ENCODE results near the gene ZMYND15. TPM values are rescaled to one million over a fixed set of nuclear protein-coding genes. Genes with fewer than 3 reads are reported as not detected.

The ZMYND15 gene
- total RNA-seq, 3 donors from 2014 or later (not counting 1 experiment from before 2014, with no cell fraction given) = 0.52 to 3.5 (median 0.93) TPM

DNA sequence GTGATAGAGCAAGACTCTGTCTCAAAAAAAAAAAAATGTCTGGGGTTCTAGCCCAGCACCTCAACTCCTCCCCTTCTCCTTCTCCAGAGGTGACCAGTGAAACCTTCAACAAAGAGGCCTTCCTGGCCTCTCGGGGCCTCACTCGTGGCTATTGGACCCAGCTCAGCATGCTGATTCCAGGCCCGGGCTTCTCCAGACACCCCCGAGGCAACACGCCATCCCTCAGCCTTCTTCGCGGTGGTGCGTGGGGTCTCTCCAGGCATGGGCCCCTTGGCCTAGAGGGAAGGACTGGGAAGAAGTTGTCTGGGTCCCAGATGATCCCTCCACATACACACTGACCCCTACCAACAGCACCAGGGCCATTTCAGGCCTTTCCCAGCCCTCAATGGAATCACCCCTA, 3.6 kb downstream of the ZMYND15 start:
- intact Hi-C loops (cut with micrococcal nuclease) = no loop called here
- peaks cover 27% of the 10 kb centered on the region for H3K4me1 ChIP-seq (ENCODE audit: control insufficient read depth, insufficient read depth, low read length)
- no peaks in the 10 kb centered on the region for H3K36me3 Mint-ChIP-seq
- 86% methylated on average over 8 of the region's 8 CpGs for WGBS (ENCODE audit: insufficient coverage)
- peaks cover 21% of the 10 kb centered on the region for H3K27me3 ChIP-seq (ENCODE audit: control insufficient read depth, insufficient read depth, low read length)
- no peak overlapping the region for H3K27ac ChIP-seq (ENCODE audit: low read length)
- ATAC-seq (no peak), DNase-seq (no peak)
- H3K27me3 Mint-ChIP-seq (ENCODE audit: low read depth in 2 of 2) = peaks cover 24 to 57% of the 10 kb centered on the region in 2 donors
- H3K9me3 Mint-ChIP-seq = no peaks in the 10 kb centered on the region
- H3K4me1 Mint-ChIP-seq = peaks cover 22 to 36% of the 10 kb centered on the region in 2 donors
- no peak overlapping the region for H3K4me3 Mint-ChIP-seq
- H3K27ac Mint-ChIP-seq = no peak overlapping the region
- no peaks in the 10 kb centered on the region for H3K9me3 ChIP-seq (ENCODE audit: control insufficient read depth, insufficient read depth, low read length)
- no peaks in the 10 kb centered on the region for H3K36me3 ChIP-seq (ENCODE audit: control insufficient read depth, insufficient read depth, low read length)
- H3K4me3 ChIP-seq (ENCODE audit: low read length) = no peak overlapping the region
- TF ChIP-seq, protein P1, sequence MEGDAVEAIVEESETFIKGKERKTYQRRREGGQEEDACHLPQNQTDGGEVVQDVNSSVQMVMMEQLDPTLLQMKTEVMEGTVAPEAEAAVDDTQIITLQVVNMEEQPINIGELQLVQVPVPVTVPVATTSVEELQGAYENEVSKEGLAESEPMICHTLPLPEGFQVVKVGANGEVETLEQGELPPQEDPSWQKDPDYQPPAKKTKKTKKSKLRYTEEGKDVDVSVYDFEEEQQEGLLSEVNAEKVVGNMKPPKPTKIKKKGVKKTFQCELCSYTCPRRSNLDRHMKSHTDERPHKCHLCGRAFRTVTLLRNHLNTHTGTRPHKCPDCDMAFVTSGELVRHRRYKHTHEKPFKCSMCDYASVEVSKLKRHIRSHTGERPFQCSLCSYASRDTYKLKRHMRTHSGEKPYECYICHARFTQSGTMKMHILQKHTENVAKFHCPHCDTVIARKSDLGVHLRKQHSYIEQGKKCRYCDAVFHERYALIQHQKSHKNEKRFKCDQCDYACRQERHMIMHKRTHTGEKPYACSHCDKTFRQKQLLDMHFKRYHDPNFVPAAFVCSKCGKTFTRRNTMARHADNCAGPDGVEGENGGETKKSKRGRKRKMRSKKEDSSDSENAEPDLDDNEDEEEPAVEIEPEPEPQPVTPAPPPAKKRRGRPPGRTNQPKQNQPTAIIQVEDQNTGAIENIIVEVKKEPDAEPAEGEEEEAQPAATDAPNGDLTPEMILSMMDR (IDR thresholded peaks at IDR 0.05) = no peak

DNA sequence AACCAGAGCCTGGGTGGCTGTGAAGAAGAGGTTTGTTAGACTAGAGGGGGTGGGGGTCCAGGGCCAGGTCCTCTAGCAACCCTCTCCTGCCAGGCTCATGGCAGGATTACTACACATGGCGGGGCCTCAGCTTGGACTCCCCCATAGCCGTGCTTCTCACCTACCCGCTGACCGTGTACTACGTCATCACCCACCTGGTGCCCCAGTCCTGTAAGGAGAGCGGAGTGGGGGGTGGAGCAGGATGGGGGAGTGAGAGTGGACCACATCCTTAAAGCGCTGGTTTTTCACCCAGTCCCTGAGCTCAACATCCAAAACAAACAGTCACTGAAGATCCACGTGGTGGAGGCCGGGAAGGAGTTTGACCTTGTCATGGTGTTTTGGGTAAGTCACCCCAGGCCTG, 4.3 kb downstream of the ZMYND15 start:
- peaks cover 24 to 57% of the 10 kb centered on the region in 2 donors for H3K27me3 Mint-ChIP-seq (ENCODE audit: low read depth in 2 of 2)
- H3K36me3 ChIP-seq (ENCODE audit: control insufficient read depth, insufficient read depth, low read length) = no peaks in the 10 kb centered on the region
- intact Hi-C loops (cut with micrococcal nuclease) = no loop called here
- peaks cover 20 to 36% of the 10 kb centered on the region in 2 donors for H3K4me1 Mint-ChIP-seq
- no peak overlapping the region for H3K4me3 ChIP-seq (ENCODE audit: low read length)
- H3K27me3 ChIP-seq (ENCODE audit: control insufficient read depth, insufficient read depth, low read length) = peaks cover 19% of the 10 kb centered on the region
- H3K27ac Mint-ChIP-seq = no peak overlapping the region
- H3K27ac ChIP-seq (ENCODE audit: low read length) = no peak overlapping the region
- no peaks in the 10 kb centered on the region for H3K9me3 Mint-ChIP-seq
- peaks cover 25% of the 10 kb centered on the region for H3K4me1 ChIP-seq (ENCODE audit: control insufficient read depth, insufficient read depth, low read length)
- TF ChIP-seq, protein P1 (IDR thresholded peaks at IDR 0.05) = no peak
- no peaks in the 10 kb centered on the region for H3K9me3 ChIP-seq (ENCODE audit: control insufficient read depth, insufficient read depth, low read length)
- H3K4me3 Mint-ChIP-seq = no peak overlapping the region
- no peaks in the 10 kb centered on the region for H3K36me3 Mint-ChIP-seq
- DNase-seq (no peak), ATAC-seq (no peak)
- 91% methylated on average over 8 of the region's 9 CpGs for WGBS (ENCODE audit: insufficient coverage)

DNA sequence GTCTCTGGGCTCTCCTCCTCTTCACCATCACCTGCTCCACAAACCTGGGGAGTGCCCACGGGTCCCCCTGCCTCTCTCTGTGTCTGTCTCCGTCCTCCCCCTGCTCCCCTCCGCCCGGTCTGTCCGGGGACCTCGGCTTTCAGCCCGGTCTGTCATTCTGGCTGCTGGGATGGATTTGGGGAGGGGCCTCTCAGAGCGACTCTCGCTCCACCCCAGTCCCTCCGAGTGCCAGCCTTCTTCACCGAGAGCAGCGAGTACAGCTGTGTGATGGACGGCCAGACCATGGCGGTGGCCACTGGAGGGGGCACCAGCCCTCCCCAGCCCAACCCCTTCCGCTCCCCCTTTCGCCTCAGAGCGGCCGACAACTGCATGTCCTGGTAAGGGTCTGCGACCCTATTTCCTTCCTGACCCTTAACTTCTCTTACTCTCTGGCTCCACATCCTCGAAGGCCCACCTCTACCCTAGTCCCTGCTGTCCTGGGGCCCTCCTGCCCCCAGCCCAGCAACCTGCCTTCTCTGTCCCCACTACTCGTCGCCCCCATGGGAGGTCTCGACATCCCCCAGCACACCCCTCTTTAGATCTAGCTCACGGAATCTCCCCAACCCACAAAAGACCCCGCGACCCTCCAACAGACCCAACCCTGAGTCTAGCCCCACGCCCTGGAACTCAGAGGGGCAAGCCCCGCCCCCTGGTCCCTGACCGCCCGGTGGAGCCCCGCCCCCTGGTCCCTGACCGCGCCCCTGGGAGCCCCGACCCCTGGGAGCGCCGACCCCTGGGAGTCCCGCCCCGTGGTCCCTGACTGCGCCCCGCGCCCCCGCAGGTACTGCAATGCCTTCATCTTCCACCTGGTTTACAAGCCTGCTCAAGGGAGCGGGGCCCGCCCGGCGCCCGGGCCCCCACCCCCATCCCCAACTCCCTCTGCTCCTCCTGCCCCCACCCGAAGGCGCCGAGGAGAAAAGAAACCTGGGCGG, 5.7 kb downstream of the ZMYND15 start:
- intact Hi-C loops (cut with micrococcal nuclease) = no loop called here
- peak in 1 of 3 donors; percentile 28 for ATAC-seq

More for the DNA sequence above, 5.7 kb downstream of the ZMYND15 start:
- Histone ChIP-seq H3K36me3 (ENCODE audit: control insufficient read depth, insufficient read depth, low read length) (no peaks in the 10 kb centered on the region), H3K27me3 (ENCODE audit: control insufficient read depth, insufficient read depth, low read length) (peaks cover 14% of the 10 kb centered on the region), H3K4me1 (ENCODE audit: control insufficient read depth, insufficient read depth, low read length) (peaks cover 15% of the 10 kb centered on the region), H3K9me3 (ENCODE audit: control insufficient read depth, insufficient read depth, low read length) (no peaks in the 10 kb centered on the region), H3K27ac (ENCODE audit: low read length) (no peak overlapping the region), H3K4me3 (ENCODE audit: low read length) (no peak overlapping the region)
- Mint-ChIP-seq H3K4me3 (no peak overlapping the region), H3K36me3 (no peaks in the 10 kb centered on the region), H3K4me1 (peaks cover 15 to 29% of the 10 kb centered on the region in 2 donors), H3K27ac (peak overlapping the region in 1 of 2 donors; percentile 22), H3K9me3 (no peaks in the 10 kb centered on the region), H3K27me3 (ENCODE audit: low read depth in 2 of 2) (peaks cover 28 to 56% of the 10 kb centered on the region in 2 donors)
- TF ChIP-seq, protein P1 (IDR thresholded peaks at IDR 0.05) = no peak
- 23% methylated on average over 47 of the region's 51 CpGs for WGBS (ENCODE audit: insufficient coverage)
- no peak for DNase-seq

All from natural killer cell (primary cell).